Muscle of leg (tissue), 11 donors: ENCODE data around the gene IL11. TPM values are rescaled to one million over a fixed set of nuclear protein-coding genes. Genes with fewer than 3 reads are reported as not detected.

ENCODE experiments used
- DNase-seq: peaks from one replicate; pipeline ENCODE4 v3.0.0; 2013
- H3K27ac ChIP-seq: one replicate; pipeline ENCODE4 v1.5.1; 2013; ENCODE audit warnings: mild to moderate bottlenecking, low read length, control low read depth
- H3K27me3 ChIP-seq: one replicate; pipeline ENCODE4 v1.6.1; 2013; ENCODE audit warnings: low read length; ENCODE audit not compliant: control insufficient read depth, insufficient read depth
- H3K36me3 ChIP-seq: one replicate; pipeline ENCODE4 v1.6.1; 2013; ENCODE audit warnings: low read length; ENCODE audit not compliant: control insufficient read depth, insufficient read depth
- H3K4me1 ChIP-seq: one replicate; pipeline ENCODE4 v1.6.1; 2013; ENCODE audit warnings: low read length; ENCODE audit not compliant: control insufficient read depth, insufficient read depth
- H3K4me3 ChIP-seq: one replicate; pipeline ENCODE4 v1.5.1; 2013; ENCODE audit warnings: low read length, control low read depth
- H3K9me3 ChIP-seq: replicated peaks from 2 replicates; pipeline ENCODE4 v1.6.1; 2013; ENCODE audit warnings: low read depth, low read length; ENCODE audit not compliant: control insufficient read depth
- WGBS: methylation state at CpG from one replicate; pipeline ENCODE4 v1.1.5; 2013; ENCODE audit warnings: missing lambda C conversion rate; ENCODE audit not compliant: insufficient coverage; 5-methylcytosine and 5-hydroxymethylcytosine counted together
- polyA plus RNA-seq, 8 donors: library from polyadenylated mRNA; unstranded; fragments of 120-200 nt; gene quantifications; one replicate each; pipeline versions ENCODE4 v1.2.1 to v1.2.3, GENCODE V29; 2013; ENCODE audit warnings: inconsistent platforms in 1 of 8, low replicate concordance in 1 of 8; ENCODE audit not compliant: insufficient read length in 8 of 8, insufficient read depth in 1 of 8
- total RNA-seq: library from RNA; stranded (reverse); fragments of 120-200 nt; gene quantifications from one replicate; pipeline ENCODE4 v1.2.4, GENCODE V29; 2013

Gene IL11
- total and polyA plus RNA-seq, 9 donors = 0.12 to 0.61 (median 0.36) TPM

DNA sequence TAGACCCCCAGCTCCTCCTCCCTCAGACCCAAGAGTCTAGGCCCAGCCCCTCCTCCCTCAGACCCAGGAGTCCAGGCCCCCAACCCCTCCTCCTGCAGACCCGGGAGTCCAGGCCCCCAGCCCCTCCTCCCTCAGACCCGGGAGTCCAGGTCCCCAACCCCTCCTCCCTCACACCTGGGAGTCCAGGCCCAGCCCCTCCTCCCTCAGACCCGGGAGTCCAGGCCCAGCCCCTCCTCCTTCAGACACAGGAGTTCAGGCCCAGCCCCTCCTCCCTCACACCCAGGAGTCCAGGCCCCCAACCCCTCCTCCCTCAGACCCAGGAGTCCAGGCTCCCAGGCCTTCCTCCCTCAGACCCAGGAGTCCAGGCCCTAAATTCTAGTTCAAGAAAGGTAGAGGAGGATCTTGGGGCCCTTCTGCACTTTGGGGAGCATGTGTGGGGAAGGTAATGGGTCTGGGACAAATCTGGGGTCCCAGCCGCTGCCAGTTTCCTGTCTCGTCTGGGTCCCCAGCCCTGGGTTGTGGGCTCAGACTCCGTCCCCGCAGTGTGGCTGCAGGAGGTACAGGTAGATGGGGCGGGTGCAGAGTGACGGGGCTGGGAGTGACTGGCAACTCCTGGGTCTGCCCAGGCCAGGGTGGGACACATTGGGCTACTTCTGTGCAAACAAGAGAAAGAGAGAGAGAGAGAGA, 3.2 kb upstream of the IL11 start:
- no peak overlapping the region for H3K27ac ChIP-seq
- H3K4me1 ChIP-seq = peaks cover 49% of the 10 kb centered on the region
- no peak overlapping the region for H3K4me3 ChIP-seq
- peaks cover 82% of the 10 kb centered on the region for H3K27me3 ChIP-seq
- no peaks in the 10 kb centered on the region for H3K36me3 ChIP-seq
- H3K9me3 ChIP-seq = no peaks in the 10 kb centered on the region
- DNase-seq = no peak
- WGBS = 43% methylated on average over 9 of the region's 9 CpGs

DNA sequence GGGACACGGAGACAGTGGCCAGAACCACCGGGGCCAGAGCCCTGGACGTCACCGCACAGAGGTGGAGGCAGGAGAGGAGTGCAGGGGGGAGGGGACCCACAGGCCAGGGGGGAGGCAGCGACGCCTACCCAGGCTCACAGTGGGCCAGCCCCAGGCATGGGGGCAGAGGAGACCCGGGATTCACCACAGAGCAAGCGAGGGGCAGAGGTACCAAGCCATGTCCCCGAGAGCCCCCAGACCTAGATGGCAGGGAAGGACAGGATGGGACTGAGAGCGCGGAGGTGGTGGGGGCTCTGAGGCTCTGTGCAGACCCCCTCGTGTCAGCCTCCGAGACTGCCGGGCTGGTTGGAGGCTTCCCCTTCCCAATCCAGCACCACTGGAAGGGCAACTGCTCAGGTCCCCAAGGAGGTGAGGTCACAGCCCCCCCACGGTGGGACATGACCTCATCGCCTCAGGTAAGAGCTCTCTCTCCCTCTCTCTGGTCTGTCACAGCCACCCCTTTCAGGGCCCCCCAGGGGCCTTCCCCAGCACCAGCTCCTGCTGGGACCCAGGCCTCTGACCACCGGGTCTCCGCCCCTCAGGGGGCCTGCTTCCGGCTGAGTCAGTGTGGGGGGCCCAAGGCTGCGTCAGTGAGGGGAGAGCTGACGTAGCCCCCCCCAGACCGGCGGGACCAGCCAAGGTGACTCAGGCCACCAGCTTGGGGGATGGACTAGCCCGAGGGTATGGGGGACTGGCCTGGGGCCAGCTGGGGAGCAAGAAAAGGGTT, 2.2 kb upstream of the IL11 start:
- no peaks in the 10 kb centered on the region for H3K36me3 ChIP-seq
- no peak for DNase-seq
- H3K4me3 ChIP-seq = no peak overlapping the region
- WGBS = 41% methylated on average over 19 of the region's 24 CpGs
- peaks cover 46% of the 10 kb centered on the region for H3K4me1 ChIP-seq
- H3K27ac ChIP-seq = no peak overlapping the region
- no peaks in the 10 kb centered on the region for H3K9me3 ChIP-seq
- peaks cover 83% of the 10 kb centered on the region for H3K27me3 ChIP-seq

DNA sequence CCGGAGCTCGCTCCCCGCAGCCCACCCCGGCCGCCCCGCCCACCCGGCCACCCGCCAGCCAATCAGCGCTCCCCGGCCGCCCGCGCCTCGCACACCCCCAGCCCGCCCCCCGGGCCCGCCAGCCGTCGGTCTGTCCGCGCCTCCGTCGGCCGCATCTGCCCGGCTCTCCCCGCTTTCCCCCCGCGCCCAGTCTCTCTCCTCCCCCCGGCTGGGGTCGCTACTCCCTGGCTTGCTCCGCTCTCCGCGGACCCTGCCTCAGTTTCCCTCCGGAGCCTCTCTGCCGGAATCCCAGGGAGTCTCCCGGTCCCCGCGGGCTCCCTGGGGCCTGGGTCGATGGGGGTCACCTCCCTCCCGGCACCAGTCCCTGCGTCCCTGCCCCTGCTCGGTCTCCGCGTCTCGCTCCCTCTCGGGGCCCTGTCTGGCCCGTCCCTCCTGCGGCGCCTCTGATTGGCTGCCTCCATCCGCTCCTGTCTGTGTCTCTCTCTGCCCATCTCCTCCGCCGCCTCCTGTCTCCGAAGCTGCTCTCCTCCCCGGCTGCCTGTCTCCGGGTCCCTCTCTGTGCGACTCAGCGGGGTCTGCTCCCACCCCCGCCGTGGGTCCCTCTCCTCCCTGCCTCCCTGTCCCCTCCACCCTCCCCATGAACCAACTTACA, 484 bp downstream of the IL11 start:
- WGBS = under 1% methylated on average over 51 of the region's 59 CpGs
- Histone ChIP-seq H3K4me3 (peak overlapping the region; percentile 31), H3K9me3 (no peaks in the 10 kb centered on the region), H3K36me3 (no peaks in the 10 kb centered on the region), H3K27ac (no peak overlapping the region), H3K27me3 (peaks cover 69% of the 10 kb centered on the region), H3K4me1 (peaks cover 38% of the 10 kb centered on the region)
- peak; percentile 56 for DNase-seq

DNA sequence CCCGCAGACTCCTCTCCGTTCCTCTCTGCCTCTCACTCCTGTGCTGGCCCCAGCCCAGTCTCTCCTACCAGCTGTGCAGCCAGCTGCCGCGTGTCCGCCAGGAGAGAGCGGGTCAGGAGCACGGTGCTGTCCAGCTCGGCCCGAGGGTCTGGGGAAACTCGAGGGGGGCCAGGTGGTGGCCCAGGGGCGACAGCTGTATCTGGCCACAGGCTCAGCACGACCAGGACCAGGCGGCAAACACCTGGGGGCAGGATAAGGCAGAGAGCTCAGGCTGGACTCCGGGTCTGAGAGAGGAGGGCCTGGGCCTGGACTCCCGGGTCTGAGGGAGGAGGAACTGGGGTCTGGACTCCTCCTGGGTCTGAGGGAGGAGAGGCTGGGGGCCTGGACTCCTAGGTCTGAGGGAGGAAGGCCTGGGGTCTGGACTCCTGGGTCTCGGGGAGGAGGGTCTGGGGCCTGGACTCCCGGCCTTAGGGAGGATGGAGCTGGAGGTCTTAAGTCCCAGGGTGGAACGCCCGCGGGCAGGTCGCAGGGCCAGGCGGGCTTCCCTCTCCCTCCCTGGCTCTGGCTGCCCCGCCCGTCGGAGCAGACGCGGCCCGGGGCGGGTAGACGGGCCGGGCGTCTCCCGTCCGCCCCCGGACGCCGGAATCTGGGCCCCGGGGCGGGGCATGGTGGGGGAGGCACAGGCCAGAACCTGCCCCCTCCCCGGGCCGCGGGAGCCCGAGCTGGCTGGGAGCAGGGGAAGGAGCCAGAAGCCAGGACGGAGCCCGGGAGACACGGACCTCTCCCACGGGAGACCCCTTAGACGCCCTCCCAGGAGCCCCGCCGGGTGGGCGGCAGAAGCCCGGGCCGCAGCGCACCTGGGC, 1.3 kb downstream of the IL11 start:
- H3K4me3 ChIP-seq = no peak overlapping the region
- H3K27ac ChIP-seq = no peak overlapping the region
- DNase-seq = peak; percentile 63
- H3K9me3 ChIP-seq = no peaks in the 10 kb centered on the region
- peaks cover 30% of the 10 kb centered on the region for H3K4me1 ChIP-seq
- WGBS = 5% methylated on average over 38 of the region's 54 CpGs
- H3K36me3 ChIP-seq = no peaks in the 10 kb centered on the region
- peaks cover 64% of the 10 kb centered on the region for H3K27me3 ChIP-seq

DNA sequence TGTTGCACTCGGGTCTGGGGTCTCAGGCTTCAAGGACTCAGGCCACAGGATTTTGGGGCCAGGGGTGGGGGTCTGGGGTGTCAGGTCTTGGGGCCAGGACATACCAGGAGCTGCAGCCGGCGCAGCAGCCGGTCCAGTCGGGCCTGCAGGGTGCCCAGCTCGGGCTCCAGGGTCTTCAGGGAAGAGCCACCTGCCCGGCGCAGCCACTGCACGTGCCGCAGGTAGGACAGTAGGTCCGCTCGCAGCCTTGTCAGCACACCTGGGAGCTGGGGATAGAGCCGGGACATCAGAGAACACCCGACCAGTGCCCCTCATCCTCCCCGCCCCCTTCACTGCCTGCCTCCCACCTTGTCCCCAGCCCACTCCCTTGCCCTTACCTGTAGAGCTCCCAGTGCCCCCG, 2.2 kb downstream of the IL11 start:
- H3K9me3 ChIP-seq = no peaks in the 10 kb centered on the region
- WGBS = 78% methylated on average over 16 of the region's 16 CpGs
- peaks cover 59% of the 10 kb centered on the region for H3K27me3 ChIP-seq
- no peaks in the 10 kb centered on the region for H3K36me3 ChIP-seq
- no peak overlapping the region for H3K27ac ChIP-seq
- no peak for DNase-seq
- H3K4me3 ChIP-seq = no peak overlapping the region
- H3K4me1 ChIP-seq = peaks cover 26% of the 10 kb centered on the region

DNA sequence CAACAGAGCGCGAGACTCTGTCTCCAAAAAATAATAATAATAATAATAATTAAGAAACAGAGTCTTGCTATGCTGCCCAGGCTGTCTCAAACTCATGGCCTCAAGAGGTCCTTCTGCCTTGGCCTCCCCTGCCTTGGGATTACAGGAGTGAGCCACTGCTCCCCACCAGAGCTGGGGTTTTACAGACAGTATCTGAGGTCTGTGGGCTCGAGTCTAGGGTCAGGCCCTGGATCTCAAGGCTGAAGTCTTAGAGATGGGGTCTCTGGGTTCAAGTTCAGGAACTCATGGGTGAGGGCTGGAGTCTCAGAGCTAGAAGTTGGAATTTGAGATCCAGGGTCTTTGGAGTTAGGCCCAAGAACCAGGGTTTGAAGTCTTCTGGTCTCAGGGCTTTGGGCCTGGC, 3.5 kb downstream of the IL11 start:
- no CpG with 5 or more reads among the region's 3 CpGs for WGBS
- H3K27me3 ChIP-seq = peaks cover 45% of the 10 kb centered on the region
- H3K4me3 ChIP-seq = no peak overlapping the region
- H3K4me1 ChIP-seq = peaks cover 22% of the 10 kb centered on the region
- H3K36me3 ChIP-seq = no peaks in the 10 kb centered on the region
- no peak for DNase-seq
- no peak overlapping the region for H3K27ac ChIP-seq
- H3K9me3 ChIP-seq = no peaks in the 10 kb centered on the region

DNA sequence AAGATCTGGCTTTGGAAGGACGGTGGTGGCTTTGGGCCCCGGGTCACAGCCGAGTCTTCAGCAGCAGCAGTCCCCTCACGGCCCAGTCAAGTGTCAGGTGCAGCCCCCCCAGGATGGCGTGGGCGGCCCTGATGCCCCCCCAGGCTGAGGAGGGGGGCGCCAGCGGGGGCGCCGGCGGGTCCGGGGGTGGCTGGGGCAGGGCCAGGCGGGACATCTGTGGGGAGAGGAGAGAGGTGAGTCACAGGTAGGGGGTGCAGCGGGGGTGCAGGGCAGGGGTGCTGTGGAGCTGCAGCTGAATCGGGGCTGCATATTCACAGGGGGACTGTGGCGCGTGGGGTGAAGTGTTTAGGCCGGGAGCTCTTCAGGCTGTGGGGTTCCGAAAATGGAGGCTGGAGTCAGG, 4.3 kb downstream of the IL11 start:
- no peaks in the 10 kb centered on the region for H3K36me3 ChIP-seq
- no peak for DNase-seq
- H3K9me3 ChIP-seq = no peaks in the 10 kb centered on the region
- H3K27me3 ChIP-seq = peaks cover 37% of the 10 kb centered on the region
- H3K27ac ChIP-seq = no peak overlapping the region
- WGBS = 62% methylated on average over 19 of the region's 19 CpGs
- peaks cover 22% of the 10 kb centered on the region for H3K4me1 ChIP-seq
- H3K4me3 ChIP-seq = no peak overlapping the region

DNA sequence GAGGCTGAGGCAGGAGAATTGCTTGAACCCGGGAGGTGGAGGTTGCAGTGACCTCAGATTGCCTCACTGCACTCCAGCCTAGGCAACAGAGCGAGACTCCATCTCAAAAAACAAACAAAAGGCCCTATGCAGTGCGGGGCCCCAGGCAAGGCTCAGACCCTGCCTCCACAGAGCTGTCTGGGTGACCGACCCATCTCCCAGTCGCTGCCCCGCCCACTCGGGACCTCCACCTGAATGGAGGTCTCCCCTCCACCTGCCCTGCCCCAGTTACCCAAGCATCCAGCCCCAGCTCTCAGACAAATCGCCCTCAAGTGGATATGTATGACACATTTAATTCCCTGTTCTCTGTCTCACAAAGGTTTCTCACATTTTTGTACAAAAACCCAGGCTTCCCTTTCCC, 5.0 kb downstream of the IL11 start:
- Histone ChIP-seq H3K9me3 (no peaks in the 10 kb centered on the region), H3K27me3 (peaks cover 31% of the 10 kb centered on the region), H3K4me1 (peaks cover 18% of the 10 kb centered on the region), H3K36me3 (no peaks in the 10 kb centered on the region), H3K4me3 (no peak overlapping the region), H3K27ac (no peak overlapping the region)
- 79% methylated on average over 7 of the region's 8 CpGs for WGBS
- no peak for DNase-seq

DNA sequence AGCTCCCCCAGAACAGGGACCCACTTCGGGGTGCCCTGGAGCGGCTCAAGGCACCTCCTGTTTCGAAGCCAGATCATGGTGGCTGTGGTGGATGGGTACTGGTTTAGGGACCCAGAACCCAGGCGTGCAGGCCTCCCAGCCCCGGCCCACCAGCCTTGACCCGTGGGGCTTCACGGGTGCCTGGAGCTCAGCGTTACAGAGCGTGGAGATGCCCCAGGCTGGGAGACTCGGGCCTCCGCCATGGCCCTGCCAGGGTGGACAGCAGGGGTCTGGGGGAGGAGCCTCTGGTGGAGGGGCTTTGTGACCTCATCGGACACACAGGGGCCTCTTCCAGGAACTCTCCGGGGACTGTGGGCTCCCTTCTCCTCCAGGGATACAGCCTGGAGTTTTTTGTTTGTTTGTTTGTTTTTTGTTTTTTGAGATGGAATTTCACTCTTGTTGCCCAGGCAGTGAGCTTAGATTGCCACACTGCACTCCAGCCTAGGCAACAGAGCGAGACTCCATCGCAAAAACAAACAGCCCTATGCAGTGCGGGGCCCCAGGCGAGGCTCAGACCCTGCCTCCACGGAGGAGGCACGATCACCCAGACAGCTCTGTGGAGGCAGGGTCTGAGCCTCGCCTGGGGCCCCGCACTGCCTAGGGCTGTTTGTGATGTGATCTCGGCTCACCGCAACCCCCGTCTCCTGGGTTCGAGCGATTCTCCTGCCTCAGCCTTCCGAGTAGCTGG, 7.1 kb downstream of the IL11 start, which contains the start of gene GARIN5B:
GARIN5B (minus strand) TSS at position 271 of the 727 bp plus-strand sequence; CDS start at position 77, 194 bp downstream.
- no peak for DNase-seq
- Histone ChIP-seq H3K9me3 (no peaks in the 10 kb centered on the region), H3K4me1 (peaks cover under 1% of the 10 kb centered on the region), H3K27ac (no peak within 1 kb of the TSS), H3K27me3 (peaks cover 15% of the 10 kb centered on the region), H3K36me3 (no peaks in the 10 kb centered on the region), H3K4me3 (no peak within 1 kb of the TSS)
- WGBS = 70% methylated on average over 20 of the region's 27 CpGs
